ENCODE results near the gene HSD17B7. TPM values are rescaled to one million over a fixed set of nuclear protein-coding genes. Genes with fewer than 3 reads are reported as not detected.
"Not testable (repeated sequence)": the region's sequence is repeated elsewhere in the genome, so short reads cannot be mapped to it uniquely, and the experiment has no call there.

Gene HSD17B7
- total RNA-seq, 4 donors from 2014 or later, result 23.5 to 32.6 (median 26.3) TPM

DNA sequence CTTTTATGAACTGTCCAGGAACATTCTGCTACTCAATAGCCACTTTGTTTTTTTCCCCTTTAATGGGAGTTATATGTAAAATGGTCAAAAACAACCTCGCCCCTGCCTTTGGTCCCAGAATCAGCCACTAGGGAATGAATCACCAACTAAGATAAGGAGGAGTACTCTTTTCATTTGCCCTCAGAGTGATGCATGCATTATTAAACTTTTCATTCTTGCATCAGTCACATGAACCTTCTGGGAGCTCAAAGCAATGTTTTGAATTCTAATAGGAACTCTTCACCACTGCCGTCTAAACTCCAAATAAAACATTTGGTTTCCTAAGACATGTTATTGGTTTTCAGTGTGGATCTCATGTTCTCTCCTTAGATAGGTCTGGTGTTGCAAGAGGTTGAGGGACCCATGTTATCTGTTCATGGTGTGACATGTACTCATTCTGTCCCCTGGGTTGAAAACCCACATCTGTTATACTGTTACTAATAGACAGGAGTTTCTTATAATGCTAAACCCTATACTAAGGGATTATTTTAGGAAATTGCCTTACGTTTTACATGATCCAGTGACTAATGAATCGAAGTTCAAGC lies 17.8 kb upstream of the HSD17B7 start:
- no peak overlapping the region for H3K27ac ChIP-seq
- no peak for DNase-seq
- no peaks in the 10 kb centered on the region for H3K4me1 ChIP-seq
- WGBS, 2 donors, result 90 to 93% methylated on average over 4 of the region's 4 CpGs
- H3K36me3 ChIP-seq, result no peaks in the 10 kb centered on the region
- no peaks in the 10 kb centered on the region for H3K9me3 ChIP-seq
- no peak overlapping the region for H3K4me3 ChIP-seq (replicated peaks in 1 of 3)
- no peaks in the 10 kb centered on the region for H3K27me3 ChIP-seq
- intact Hi-C loops (cut with DNase I), result no loop called here
- TF ChIP-seq POLR2A (IDR thresholded peaks at IDR 0.05), result no peak
- TF ChIP-seq, protein P1, sequence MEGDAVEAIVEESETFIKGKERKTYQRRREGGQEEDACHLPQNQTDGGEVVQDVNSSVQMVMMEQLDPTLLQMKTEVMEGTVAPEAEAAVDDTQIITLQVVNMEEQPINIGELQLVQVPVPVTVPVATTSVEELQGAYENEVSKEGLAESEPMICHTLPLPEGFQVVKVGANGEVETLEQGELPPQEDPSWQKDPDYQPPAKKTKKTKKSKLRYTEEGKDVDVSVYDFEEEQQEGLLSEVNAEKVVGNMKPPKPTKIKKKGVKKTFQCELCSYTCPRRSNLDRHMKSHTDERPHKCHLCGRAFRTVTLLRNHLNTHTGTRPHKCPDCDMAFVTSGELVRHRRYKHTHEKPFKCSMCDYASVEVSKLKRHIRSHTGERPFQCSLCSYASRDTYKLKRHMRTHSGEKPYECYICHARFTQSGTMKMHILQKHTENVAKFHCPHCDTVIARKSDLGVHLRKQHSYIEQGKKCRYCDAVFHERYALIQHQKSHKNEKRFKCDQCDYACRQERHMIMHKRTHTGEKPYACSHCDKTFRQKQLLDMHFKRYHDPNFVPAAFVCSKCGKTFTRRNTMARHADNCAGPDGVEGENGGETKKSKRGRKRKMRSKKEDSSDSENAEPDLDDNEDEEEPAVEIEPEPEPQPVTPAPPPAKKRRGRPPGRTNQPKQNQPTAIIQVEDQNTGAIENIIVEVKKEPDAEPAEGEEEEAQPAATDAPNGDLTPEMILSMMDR (IDR thresholded peaks at IDR 0.05), result no peak

DNA sequence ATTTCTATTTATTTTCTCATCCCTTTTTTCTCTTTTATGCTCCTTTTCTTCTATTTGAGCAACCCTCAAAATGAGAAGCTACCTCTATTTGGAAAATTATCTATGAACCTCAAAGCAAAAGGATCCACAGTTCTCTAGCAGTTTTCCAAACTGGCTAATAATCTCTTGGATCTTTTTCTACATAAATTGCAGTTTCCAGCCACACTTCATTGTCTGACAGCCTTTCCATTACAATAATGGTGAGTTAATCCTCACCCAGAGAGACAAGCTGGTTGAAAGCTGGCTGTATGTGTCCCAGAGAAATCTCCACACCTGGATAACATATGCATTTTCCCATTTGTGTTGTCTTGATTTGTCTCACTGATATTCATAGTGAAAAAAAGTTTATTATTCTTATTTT lies 16.5 kb upstream of the HSD17B7 start:
- Histone ChIP-seq H3K36me3 (no peaks in the 10 kb centered on the region), H3K27me3 (no peaks in the 10 kb centered on the region), H3K4me3 (replicated peaks in 1 of 3) (no peak overlapping the region), H3K4me1 (no peaks in the 10 kb centered on the region), H3K27ac (no peak overlapping the region), H3K9me3 (no peaks in the 10 kb centered on the region)
- intact Hi-C loops (cut with DNase I), result no loop called here
- TF ChIP-seq, protein P1 (IDR thresholded peaks at IDR 0.05), result no peak
- TF ChIP-seq POLR2A (IDR thresholded peaks at IDR 0.05), result no peak
- DNase-seq, result no peak

DNA sequence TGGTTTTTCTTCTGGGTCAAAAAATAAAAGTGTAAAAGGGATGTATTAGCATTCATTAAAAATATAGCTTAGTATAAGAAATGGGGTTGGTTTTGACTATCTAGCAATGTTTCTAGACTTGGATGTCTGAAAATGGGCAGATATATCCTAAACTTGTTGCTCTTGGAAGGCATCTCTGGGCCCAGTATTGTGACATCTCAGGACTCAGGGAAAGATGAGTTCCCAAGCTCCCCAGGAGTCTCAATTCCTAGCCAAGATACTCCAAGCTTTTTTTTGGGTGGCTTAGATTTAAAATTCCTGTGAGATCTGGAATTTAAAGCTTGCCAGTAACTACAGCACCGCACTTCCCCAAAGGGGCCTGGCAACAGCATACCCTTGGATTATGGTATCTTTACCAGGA lies 11.5 kb upstream of the HSD17B7 start:
- 81 to 93% methylated on average over 1 of the region's 1 CpG for WGBS, 2 donors
- intact Hi-C loops (cut with DNase I), result no loop called here
- no peak overlapping the region for H3K4me3 ChIP-seq (replicated peaks in 1 of 3)
- no peaks in the 10 kb centered on the region for H3K36me3 ChIP-seq
- H3K9me3 ChIP-seq, result no peaks in the 10 kb centered on the region
- no peaks in the 10 kb centered on the region for H3K27me3 ChIP-seq
- DNase-seq, result no peak
- no peak overlapping the region for H3K27ac ChIP-seq
- no peak for TF ChIP-seq POLR2A (IDR thresholded peaks at IDR 0.05)
- TF ChIP-seq, protein P1 (IDR thresholded peaks at IDR 0.05), result no peak
- H3K4me1 ChIP-seq, result no peaks in the 10 kb centered on the region

DNA sequence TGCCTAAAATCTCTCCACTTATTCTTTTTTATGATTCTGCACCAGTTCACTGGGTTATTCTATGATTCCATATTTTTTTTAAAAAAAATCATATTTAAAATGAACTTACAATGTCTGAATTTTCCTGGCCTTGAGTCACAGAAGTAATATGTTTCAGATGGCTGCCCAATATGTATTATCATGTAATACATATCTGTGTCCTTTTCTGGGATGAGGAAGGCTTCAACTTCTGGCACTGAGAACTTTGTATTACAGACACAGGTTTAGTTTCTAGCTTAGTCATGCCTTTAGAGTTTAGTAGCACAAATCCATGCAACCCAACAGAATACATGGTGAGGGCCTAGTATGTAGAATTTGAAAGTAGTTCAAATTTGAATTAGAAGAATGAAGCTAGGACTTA lies 7.8 kb upstream of the HSD17B7 start:
- Histone ChIP-seq H3K36me3 (no peaks in the 10 kb centered on the region), H3K4me1 (no peaks in the 10 kb centered on the region), H3K4me3 (replicated peaks in 1 of 3) (no peak overlapping the region), H3K27ac (no peak overlapping the region), H3K9me3 (no peaks in the 10 kb centered on the region), H3K27me3 (no peaks in the 10 kb centered on the region)
- no peak for DNase-seq
- intact Hi-C loops (cut with DNase I), result no loop called here
- TF ChIP-seq POLR2A (IDR thresholded peaks at IDR 0.05), result no peak
- TF ChIP-seq, protein P1 (IDR thresholded peaks at IDR 0.05), result no peak

DNA sequence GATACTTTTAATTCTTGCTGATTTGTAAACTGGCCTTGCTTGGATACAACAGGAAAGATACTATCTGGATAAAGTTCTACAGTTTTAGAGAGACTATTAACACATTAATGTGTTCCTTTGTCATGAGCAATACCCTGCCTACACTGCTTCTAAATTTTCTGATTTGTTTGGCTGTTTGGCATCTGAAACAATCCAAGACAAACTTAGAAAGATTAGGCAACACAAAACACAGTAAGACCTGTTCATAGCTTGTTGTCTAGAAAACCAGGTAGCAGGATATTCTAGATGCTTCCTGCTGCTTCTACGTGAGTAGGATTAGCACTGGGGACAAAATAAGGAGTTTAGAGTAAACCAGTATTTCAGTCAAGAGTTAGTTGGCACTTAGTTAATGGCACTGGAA lies 5.6 kb upstream of the HSD17B7 start:
- H3K27me3 ChIP-seq; intact Hi-C loops (cut with DNase I); H3K4me3 ChIP-seq (replicated peaks in 1 of 3); H3K9me3 ChIP-seq; H3K36me3 ChIP-seq; DNase-seq; H3K27ac ChIP-seq; H3K4me1 ChIP-seq: not testable (repeated sequence)
- 79 to 100% methylated on average over 1 of the region's 1 CpG for WGBS, 2 donors

DNA sequence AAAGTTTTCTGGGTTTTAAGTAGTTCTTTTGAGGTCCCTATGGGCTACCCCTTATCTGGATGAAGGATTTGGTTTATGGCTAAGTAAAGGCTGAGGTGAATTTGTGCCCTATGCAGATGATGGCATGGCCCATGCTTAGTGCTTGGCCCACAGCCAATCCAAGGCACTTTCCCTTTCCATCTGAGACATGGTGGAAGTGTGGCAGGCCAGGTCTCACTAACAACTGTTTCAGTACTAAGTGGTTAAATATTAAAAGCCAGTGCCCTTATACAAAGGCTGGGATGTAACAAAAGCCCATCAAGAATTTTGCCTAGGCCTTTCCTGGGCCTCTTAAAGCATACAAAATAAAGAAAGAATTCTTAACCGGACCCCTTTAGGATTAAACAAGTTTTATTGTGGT lies 1.7 kb upstream of the HSD17B7 start:
- H3K36me3 ChIP-seq; H3K4me3 ChIP-seq (replicated peaks in 1 of 3); H3K27me3 ChIP-seq; H3K4me1 ChIP-seq; intact Hi-C loops (cut with DNase I); H3K27ac ChIP-seq; H3K9me3 ChIP-seq: not testable (repeated sequence)
- 95 to 100% methylated on average over 1 of the region's 1 CpG for WGBS, 2 donors
- peak in 1 of 2 donors; percentile 4 for DNase-seq

DNA sequence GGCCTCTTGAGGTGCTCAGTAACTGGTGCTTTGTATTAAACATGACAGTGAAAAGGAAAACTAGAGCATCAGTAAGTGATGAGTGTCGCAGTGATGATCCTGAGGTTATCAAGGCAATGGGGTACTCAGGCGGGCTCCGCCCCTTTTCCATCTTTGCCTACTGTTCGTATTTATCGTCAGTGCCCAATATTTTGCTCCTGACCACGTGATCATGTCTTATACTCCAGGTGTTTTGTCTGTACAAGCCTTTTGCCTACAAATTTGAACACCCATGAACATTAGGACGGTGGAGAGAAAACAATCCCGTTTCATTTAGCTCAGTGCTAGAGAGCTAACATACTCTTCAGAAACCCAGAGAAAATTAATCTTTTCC lies 469 bp downstream of the HSD17B7 start:
- intact Hi-C loops (cut with DNase I); H3K9me3 ChIP-seq; H3K36me3 ChIP-seq; H3K4me1 ChIP-seq; H3K27me3 ChIP-seq: not testable (repeated sequence)
- peak overlapping the region in 2 of 3 donors; percentile 58 to 99 for H3K27ac ChIP-seq
- WGBS, 2 donors, result 0% methylated on average over 6 to 7 of the region's 8 CpGs
- peak in 1 of 2 donors; percentile 6 for DNase-seq
- H3K4me3 ChIP-seq (replicated peaks in 1 of 3), result peak overlapping the region in 2 of 3 donors; percentile 27 to 34

DNA sequence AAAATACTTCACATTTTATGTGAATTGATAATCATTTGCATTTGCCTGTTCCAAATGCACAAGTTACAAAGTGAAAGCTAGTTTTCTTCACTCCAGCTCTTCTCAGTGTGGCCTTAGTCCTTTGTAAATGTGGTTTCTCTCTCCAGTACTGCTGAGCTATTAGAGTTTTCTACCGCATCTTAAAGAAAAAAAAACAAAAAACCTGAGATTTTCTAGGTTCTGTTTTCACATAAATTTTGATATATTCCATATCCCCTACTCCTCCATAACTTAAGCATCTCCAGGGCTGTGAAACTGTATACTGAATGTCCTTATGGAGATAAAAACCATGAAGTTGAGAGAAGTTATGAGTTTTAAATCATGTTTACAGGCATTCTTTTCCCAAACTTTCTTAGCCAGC lies 3.8 kb downstream of the HSD17B7 start:
- DNase-seq; H3K4me3 ChIP-seq (replicated peaks in 1 of 3); H3K27ac ChIP-seq; intact Hi-C loops (cut with DNase I); H3K9me3 ChIP-seq; H3K27me3 ChIP-seq; H3K36me3 ChIP-seq; H3K4me1 ChIP-seq: not testable (repeated sequence)
- 90 to 96% methylated on average over 1 of the region's 1 CpG for WGBS, 2 donors

DNA sequence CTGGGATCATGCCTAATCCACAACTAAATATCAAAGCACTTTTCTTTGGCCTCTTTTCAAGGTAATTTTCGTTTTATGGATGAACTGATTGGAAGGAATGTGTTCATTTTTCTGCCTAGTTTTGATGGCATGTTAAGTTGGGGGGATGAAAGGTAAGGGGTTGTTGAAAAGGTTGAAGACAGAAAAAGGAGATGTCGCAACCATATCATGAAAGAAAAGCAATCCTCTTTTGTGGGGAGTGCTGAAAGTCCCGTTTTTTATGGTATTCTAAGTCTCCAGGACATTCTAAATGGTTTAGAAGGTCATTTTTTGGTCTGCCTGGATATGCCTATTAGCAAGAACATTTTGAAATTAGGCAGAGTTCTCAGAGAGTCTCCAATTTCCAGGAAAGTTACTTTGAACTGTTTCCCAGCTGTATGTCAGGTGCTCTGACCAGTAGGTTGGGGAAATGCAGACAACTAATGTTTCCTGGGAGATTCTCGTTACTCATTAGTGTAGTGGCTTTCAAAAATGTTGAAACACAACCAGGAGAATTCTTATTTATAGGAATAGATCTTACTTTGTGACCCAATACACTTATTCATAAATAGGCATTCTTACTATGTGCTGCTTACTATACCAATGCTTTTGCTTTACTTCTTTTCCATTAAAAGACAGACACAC lies 6.2 kb downstream of the HSD17B7 start:
- H3K9me3 ChIP-seq; intact Hi-C loops (cut with DNase I); H3K27me3 ChIP-seq; DNase-seq; H3K4me3 ChIP-seq (replicated peaks in 1 of 3); H3K27ac ChIP-seq; H3K4me1 ChIP-seq: not testable (repeated sequence)
- 62 to 67% methylated on average over 4 of the region's 4 CpGs for WGBS, 2 donors
- H3K36me3 ChIP-seq, result peaks cover 0 to 18% of the 10 kb centered on the region in 2 donors

Measured in thyroid gland (tissue), 4 donors.